Measurements from ENCODE around the gene PAPPA.

GRCh38 chr9:116191576-116192415, 38.2 kb downstream of the PAPPA start:
- TF ChIP-seq CTCF (conservative IDR thresholded peaks at IDR 0.05; ENCODE audit: low read length) (no peak), EZH2phosphoT487 (IDR thresholded peaks at IDR 0.05; ENCODE audit: borderline replicate concordance, low read depth, low read length) (no peak)
